ENCODE data around the gene PABPC1L. TPM values are rescaled to one million over a fixed set of nuclear protein-coding genes. Genes with fewer than 3 reads are reported as not detected.
A peak's percentile ranks its signal among the peaks of the same experiment; 100 is the strongest.

Gene PABPC1L
- total RNA-seq (100 and 105 TPM in 2 replicates), polyA plus RNA-seq (295 and 323 TPM in 2 replicates), polyA minus RNA-seq (24.3 and 47.3 TPM in 2 replicates)
- total RNA-seq (2013): 21.0 TPM

GRCh38 chr20:44909872-44910689, at the start of gene PABPC1L:
Gene PABPC1L (plus strand): TSS chr20:44910060. CDS start chr20:44910144, 84 bp downstream.
- CTCF ChIA-PET: interaction anchor here (0.7 to 3.1 kb wide), 7 partner anchors 17 to 225 kb away, joined by 3 to 13 read pairs (median 5); no protein-coding TSS in a partner anchor
- peak within 1 kb of the TSS; percentile 80 for H3K9ac ChIP-seq (ENCODE audit: low read length)

More at GRCh38 chr20:44909872-44910689, at the start of gene PABPC1L:
- no peaks in the 10 kb centered on the region for H3K9me3 ChIP-seq (ENCODE audit: control extremely low read depth in 1 of 3, control insufficient read depth in 2 of 3, insufficient read depth in 1 of 3, low read length in 2 of 3)
- 3% methylated on average over 56 of the region's 61 CpGs for WGBS (ENCODE audit: insufficient coverage)
- peak within 1 kb of the TSS; percentile 50 to 85 (median 81) for H3K4me3 ChIP-seq (ENCODE audit: control extremely low read depth in 1 of 5, extremely low read depth in 1 of 5, insufficient read depth in 1 of 5, low read depth in 2 of 5, low read length in 4 of 5)
- peaks cover 13 to 18% of the 10 kb centered on the region in 2 donors for H3K4me1 ChIP-seq (ENCODE audit: control insufficient read depth in 2 of 2, insufficient read depth in 2 of 2, low read length in 2 of 2)
- DNase-seq: peak; percentile 84
- H3K36me3 ChIP-seq (replicated peaks in 1 of 2; ENCODE audit: control extremely low read depth in 1 of 2, control insufficient read depth in 1 of 2, extremely low read depth in 1 of 2, insufficient read depth in 2 of 2, low read length in 1 of 2): peaks cover 1 to 41% of the 10 kb centered on the region in 2 experiments
- Mint-ChIP-seq H3K4me3 (peak within 1 kb of the TSS; percentile 91), H3K9me3 (ENCODE audit: insufficient read depth) (no peaks in the 10 kb centered on the region), H3K4me1 (peaks cover 24% of the 10 kb centered on the region), H3K27ac (peak within 1 kb of the TSS; percentile 65), H3K27me3 (no peaks in the 10 kb centered on the region)
- ATAC-seq (ENCODE audit: low read depth): peak; percentile 98
- H2AFZ ChIP-seq (ENCODE audit: insufficient read depth, low read depth, low read length, poor library complexity, severe bottlenecking): peak within 1 kb of the TSS; percentile 84
- H3K4me2 ChIP-seq (replicated peaks; ENCODE audit: low read depth, low read length, poor library complexity, severe bottlenecking): peak within 1 kb of the TSS; percentile 93
- POLR2A ChIA-PET: interaction anchor here (0.6 to 0.8 kb wide), 6 partner anchors 14 to 404 kb away, joined by 3 to 4 read pairs (median 4); partner anchors contain the start of gene STK4
- H4K20me1 ChIP-seq (ENCODE audit: control insufficient read depth, insufficient read depth, low read length, poor library complexity, severe bottlenecking): peaks cover 17% of the 10 kb centered on the region
- no peaks in the 10 kb centered on the region for H3K27me3 ChIP-seq (replicated peaks in 1 of 4; ENCODE audit: control extremely low read depth in 1 of 4, control insufficient read depth in 3 of 4, insufficient read depth in 4 of 4, low read length in 3 of 4)
- H3K79me2 ChIP-seq (ENCODE audit: control insufficient read depth, insufficient read depth, low read length): peaks cover 14% of the 10 kb centered on the region
- no peak for TF ChIP-seq EZH2 (IDR thresholded peaks at IDR 0.05; ENCODE audit: borderline replicate concordance, insufficient read depth, low read depth, low read length, poor library complexity, severe bottlenecking)
- TF ChIP-seq, protein P1, sequence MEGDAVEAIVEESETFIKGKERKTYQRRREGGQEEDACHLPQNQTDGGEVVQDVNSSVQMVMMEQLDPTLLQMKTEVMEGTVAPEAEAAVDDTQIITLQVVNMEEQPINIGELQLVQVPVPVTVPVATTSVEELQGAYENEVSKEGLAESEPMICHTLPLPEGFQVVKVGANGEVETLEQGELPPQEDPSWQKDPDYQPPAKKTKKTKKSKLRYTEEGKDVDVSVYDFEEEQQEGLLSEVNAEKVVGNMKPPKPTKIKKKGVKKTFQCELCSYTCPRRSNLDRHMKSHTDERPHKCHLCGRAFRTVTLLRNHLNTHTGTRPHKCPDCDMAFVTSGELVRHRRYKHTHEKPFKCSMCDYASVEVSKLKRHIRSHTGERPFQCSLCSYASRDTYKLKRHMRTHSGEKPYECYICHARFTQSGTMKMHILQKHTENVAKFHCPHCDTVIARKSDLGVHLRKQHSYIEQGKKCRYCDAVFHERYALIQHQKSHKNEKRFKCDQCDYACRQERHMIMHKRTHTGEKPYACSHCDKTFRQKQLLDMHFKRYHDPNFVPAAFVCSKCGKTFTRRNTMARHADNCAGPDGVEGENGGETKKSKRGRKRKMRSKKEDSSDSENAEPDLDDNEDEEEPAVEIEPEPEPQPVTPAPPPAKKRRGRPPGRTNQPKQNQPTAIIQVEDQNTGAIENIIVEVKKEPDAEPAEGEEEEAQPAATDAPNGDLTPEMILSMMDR (IDR thresholded peaks at IDR 0.05): no peak
- intact Hi-C loops (cut with micrococcal nuclease): loop anchor here (1.0 to 2.0 kb wide), 3 partner anchors 25 to 187 kb away; partner anchors contain the start of genes TOMM34 and YWHAB
- H3K27ac ChIP-seq (ENCODE audit: low read length in 2 of 2): peak within 1 kb of the TSS in 1 of 2 donors; percentile 65
